AG08395 (cell line): Measurements from ENCODE around the gene MYRIP.

Source experiments
- DNase-seq: peaks from one replicate; pipeline ENCODE4 v3.0.0; 2012; ENCODE audit warnings: mixed read lengths, low spot score

The MYRIP gene

DNA sequence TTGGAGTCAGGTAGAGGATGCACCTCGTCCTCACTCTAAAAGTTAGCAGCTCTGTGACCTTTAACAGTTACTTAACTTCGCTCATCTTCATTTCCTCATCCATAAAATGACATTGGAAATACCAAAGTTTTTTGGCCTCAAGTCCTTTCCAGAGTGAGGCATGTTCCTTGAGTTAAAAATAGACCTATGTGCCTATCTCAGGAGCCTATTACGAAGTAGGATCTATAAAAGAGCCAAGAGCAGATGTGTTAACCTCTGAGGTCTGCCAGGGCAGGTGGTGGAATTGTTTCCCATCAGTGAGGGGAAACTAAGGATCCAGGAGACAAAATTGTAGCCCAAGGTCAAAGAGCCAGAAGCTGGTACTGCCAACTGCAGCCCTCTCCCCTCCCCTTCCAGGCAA, 379.7 kb downstream of the MYRIP start:
- DNase-seq, result no peak

DNA sequence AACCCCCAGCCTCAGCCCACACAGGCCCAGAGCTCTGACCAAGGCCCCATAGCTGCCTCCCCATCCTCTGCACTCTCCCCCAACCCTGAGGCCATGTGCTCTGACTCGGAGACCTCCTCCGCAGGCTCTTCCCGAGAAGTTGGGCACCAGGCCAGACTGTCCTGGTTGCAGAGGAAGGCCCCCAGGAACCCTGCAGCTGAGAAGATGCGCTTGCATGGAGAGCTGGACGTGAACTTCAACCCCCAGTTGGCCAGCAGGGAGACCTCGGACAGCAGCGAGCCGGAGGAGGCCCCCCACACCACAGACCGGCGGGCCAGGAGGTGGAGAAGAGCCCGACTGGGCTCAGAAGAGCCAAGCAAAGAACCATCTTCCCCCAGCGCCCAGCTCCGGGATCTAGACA, 380.6 kb downstream of the MYRIP start:
- no peak for DNase-seq

DNA sequence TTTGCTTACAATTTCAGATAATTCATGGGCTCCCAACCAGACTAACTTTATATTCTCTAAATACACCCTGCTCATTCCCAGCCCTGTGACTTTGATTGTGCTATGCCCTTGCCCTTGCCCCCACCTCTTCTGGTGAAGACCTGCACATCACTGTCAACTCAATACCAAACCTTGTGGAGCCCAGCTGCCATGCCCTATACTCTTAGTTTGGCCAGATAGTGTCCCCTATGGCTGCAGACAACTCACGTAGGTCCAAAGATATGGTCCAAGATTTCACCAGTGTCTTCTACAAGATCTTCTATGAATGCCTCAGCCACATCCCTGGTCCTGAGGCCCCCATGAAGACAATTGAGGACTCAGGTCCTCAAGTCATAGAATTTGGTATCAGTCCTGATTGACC, 381.8 kb downstream of the MYRIP start:
- DNase-seq, result no peak

- DNase-seq, result peak; percentile 78
Measured at GRCh38 chr3:40191850-40192448, 382.5 kb downstream of the MYRIP start.

DNA sequence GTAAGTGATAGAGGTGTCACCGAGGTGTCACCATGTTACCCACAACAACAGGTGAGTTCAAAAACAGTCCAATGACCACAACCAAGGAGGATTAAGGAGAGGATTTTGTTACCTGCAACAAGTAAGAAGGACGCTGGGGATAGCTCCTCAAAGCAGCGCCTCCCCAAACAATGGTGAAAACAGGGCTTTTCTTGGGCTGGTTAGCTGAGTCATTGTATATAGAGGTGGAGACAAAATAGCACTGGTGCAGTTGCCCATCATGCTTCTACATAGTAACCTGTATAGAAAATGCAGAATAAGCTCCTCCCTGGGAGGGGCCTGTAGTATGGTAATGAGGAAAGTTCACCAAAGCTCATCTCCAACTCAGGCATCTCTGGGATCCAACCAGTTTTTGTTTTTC, 383.2 kb downstream of the MYRIP start:
- no peak for DNase-seq

DNA sequence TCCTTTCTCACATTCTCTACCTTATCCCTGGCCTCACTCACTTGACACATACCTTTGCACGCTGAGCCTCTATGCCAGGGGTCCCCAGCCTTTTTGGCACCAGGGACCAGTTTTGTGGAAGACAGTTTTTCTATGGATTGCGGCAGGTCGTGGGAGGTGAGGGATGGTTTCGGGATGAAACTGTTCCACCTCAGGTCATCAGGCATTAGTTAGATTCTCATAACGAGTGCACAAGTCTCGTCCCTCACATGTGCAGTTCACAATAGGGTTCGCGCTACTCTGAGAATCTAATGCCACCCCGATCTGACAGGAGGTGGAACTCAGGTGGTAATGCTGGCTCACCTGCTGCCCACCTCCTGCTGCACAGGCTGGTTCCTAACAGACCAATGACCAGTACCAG, 387.6 kb downstream of the MYRIP start:
- DNase-seq, result no peak

DNA sequence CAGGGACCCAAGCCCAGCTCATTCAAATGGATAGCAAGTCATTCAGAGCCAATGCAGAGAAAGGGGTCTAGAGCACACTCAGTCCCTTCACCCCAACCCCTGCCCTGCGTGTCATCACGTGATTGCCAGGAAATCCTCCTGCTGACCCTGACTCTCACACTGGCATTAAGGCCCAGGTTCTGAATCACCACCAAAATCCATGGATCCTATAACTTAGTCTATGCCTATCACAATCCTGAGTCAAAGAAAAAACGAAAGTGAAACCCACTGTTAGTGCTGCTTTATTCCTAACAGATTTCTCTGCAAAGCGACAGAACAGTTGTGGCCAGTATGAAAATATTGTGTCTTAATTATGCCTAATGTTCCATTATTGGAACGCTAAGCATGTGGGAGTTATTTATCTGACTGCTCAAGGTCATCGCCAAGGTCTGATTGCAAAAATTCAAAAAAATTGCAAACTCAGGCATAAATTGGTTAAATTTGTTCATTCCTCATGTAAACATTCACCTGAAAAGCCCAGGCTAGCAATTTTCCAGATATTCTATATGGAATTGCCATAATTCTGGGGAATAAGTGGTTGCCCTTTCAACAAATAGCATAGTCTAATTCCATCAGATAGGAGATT, 391.4 kb downstream of the MYRIP start:
- no peak for DNase-seq

GRCh38 chr3:40201770-40202169, 392.4 kb downstream of the MYRIP start:
- DNase-seq, result no peak

GRCh38 chr3:40206522-40206921, 397.1 kb downstream of the MYRIP start:
- no peak for DNase-seq

DNA sequence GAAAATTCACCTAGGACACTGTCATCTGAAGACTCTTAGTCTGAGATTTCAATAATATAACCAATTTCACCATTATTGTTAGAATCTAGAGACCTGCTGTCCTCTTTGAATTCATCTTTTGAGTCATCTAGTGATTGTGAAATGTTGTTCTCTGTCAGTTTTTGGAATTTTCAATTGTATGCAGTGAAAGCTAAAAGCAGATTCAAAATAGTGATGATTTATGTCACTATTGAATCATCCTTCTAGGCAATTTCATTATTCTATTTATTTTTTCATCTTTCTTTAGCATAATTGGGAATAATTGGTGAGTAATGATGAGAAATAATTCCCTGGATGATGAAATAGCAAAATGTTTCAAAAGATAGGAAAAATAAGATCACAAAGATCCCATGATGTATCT, 398.4 kb downstream of the MYRIP start:
- no peak for DNase-seq

DNA sequence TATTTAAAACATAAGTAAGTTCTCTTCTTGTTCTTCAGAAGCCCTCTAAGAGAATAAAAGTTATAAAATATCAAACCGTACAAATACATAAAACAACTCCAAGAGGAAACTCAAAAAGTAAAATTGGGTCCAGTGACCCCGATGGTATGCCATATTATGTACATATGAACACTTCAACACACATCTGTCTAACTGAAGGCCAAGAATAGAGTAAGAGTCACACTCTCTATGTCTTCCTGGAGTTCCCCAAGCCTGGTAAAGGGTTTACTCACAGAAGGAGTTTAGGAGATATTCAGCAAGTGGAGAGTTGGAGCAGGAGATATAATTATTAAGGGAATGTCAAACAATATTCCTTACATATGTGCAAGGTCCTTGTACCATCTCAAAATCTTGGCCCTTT, 398.8 kb downstream of the MYRIP start:
- DNase-seq, result no peak

DNA sequence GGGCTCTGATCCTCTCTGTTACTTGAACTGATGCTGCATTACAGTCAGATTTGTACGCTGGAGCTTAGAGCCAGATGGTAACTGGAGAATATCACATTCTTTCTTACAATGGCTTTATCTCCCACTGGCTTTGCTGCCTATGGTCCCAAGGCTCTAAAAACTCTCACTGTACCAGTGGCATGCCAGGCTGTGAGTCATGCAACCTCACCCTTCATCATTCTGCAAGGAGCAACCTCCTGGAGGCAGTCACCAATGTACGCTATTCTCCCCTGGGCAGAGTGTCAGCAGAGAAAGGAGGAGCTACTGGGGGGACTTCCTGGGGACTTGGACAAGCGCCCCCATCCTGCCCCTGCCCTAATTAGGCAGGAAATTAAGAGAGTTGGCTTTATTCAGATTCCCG, 402.2 kb downstream of the MYRIP start:
- no peak for DNase-seq

DNA sequence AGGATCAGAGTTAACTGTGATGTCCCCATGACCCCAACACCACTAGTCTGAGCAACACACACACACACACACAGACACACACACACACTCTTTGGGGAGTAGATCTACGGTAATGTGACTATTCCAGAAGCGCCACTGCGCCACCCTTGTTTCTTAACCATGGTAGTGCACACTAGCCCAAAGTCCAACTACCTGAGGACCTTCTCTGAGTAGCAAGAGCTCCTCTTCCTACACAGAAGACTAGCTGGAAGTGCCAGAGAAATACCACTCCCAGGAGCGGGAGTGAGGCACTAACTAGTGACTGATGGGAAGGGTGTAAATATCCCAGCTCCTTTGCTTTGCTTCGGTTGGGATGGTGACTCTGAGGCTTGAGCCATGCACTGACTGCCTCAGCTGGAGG, 404.1 kb downstream of the MYRIP start:
- DNase-seq, result no peak

DNA sequence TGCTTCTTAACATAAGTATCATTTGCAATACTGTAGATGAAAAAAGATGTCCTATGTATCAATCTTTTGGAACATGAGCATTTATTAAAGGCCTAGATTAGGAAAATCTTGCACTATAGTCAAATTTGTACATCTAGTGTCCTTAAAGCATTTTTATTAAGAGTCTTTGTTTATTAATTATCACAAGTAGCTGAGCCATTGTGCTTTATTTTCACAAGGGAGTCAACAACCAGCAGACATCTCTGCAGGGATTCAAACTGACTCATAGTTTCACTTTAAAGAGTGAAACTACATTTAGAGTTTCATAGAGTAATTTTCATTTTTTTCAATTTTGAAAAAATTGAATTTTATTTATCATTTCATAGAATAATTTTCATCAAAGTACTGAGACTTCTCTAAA, 405.6 kb downstream of the MYRIP start:
- no peak for DNase-seq

DNA sequence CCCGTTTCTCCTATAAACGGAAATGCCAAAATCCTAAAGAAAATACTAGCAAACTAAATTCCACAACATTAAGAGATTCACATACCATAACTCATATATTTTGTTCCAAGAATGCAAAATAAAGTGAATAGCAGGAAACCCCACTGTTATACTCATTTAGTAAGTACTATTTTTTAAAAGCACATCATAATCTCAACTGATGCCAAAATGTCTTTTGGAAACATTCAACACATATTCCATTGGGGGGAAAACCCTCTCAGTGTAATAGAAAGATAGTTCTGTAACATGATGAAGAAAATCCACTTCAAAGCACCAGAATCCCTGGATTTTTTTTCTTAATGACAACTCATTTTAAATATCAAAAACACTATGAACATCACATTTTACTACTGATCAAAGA, 407.1 kb downstream of the MYRIP start:
- no peak for DNase-seq

- DNase-seq, result no peak
Measured at GRCh38 chr3:40223856-40224255, 414.4 kb downstream of the MYRIP start.

DNA sequence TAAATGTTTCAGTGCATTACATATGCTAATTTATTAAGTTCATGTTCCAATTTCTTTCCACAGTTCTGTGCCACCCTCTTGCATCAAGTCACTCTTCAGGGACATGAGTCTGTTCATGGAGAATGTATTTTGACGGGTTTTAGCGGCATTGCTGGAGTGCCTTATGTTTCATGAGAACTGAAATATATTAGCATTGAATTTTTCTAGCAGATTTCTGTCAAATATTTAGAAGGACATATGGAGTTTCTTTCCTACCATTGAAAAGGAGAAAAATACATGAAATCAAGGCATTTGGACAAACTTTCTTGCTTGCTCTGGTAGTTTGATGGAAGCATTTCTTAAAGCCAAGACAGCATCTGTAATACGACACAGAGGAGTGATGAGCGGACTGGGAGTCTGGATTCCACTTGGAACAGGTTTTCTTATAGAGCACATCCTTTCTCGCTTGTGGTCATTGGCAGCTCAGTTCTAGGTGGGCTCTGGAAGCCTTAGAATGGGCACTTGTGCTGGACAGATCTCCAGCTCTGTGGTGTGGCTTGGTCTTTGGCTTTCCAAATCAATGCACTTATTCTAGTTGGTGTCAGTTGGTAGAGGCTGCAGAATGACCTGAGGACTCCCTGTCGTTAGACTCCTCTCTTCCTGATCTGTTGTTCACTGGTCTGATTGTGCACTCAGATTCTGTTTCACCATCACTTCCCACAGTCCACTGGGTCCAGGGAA, 415.5 kb downstream of the MYRIP start:
- no peak for DNase-seq

GRCh38 chr3:40226636-40227035, 417.2 kb downstream of the MYRIP start:
- DNase-seq, result no peak

- DNase-seq, result no peak
Measured at GRCh38 chr3:40228792-40229350, 419.5 kb downstream of the MYRIP start.

DNA sequence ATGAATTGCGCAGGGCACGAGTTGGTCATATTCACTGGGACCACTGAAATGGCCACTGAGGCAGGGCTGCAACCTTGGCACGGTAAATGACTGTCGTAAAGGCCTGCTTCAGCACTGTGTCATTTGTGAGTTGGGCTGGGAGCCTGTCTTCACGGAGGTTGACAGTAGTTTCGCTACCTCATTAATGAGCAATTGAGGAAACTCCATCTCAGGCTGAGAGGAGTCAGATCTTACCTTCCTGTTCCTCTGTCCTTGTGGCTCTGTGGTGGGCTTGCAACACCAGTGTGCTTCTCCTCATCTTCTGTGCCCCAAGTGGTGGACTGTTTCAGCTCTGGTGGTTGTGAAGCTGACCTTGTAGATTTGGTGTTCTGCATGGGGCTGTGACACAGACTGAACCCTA, 420.0 kb downstream of the MYRIP start:
- no peak for DNase-seq

- DNase-seq, result no peak
Measured at GRCh38 chr3:40229963-40230362, 420.6 kb downstream of the MYRIP start.

DNA sequence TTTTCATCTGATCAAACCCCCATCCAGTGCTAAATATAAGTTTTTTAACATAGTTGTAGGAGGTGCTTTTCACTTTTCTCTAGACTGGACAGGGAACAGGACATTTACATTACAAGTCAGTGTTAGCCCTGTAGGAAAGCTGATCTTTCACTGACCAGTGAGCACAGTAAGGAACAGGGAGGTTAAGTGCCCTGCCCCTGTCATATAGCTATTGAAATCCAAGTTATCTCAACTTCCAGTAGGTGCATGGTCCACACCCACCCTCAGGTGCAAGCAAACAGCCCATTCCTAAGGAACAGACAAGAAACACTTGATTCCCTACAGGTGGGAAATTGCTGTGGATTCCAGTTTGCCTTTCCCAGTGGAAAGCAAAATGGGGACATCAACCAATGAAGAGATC, 421.0 kb downstream of the MYRIP start:
- no peak for DNase-seq

GRCh38 chr3:40232626-40233025, 423.2 kb downstream of the MYRIP start:
- DNase-seq, result no peak
